HepG2 (cell line): ENCODE measurements around the gene OSGIN1. TPM values are rescaled to one million over a fixed set of nuclear protein-coding genes. Genes with fewer than 3 reads are reported as not detected.
A peak's percentile ranks its signal among the peaks of the same experiment; 100 is the strongest.

Experiments used
- DRAP1 ChIP-seq: IDR thresholded peaks from 2 replicates; pipeline ENCODE4 v1.6.1; 2016; ENCODE audit warnings: missing genetic modification reagents, missing compliant biosample characterization
- FOSL2 ChIP-seq: sonication (generic); formaldehyde crosslinking; IDR thresholded peaks from 2 replicates; pipeline ENCODE4 v1.4.0; 2020; ENCODE audit warnings: missing genetic modification reagents
- FOXC1 ChIP-seq: sonication (generic); formaldehyde crosslinking; IDR thresholded peaks from 2 replicates; pipeline ENCODE4 v1.8.0; 2022; ENCODE audit warnings: mild to moderate bottlenecking, missing genetic modification reagents, borderline replicate concordance
- KDM6A ChIP-seq: IDR thresholded peaks from 2 replicates; pipeline ENCODE4 v1.6.1; 2016; ENCODE audit warnings: low read depth
- MYC ChIP-seq: sonication (generic); formaldehyde crosslinking; IDR thresholded peaks from 2 replicates; pipeline ENCODE4 v1.9.0; 2021; ENCODE audit warnings: missing genetic modification reagents, borderline replicate concordance
- NAIF1 ChIP-seq: sonication (generic); formaldehyde crosslinking; IDR thresholded peaks from 2 replicates; pipeline ENCODE4 v1.5.0; 2020; ENCODE audit warnings: mild to moderate bottlenecking, missing genetic modification reagents, borderline replicate concordance
- RFXAP ChIP-seq: sonication (generic); formaldehyde crosslinking; IDR thresholded peaks from 2 replicates; pipeline ENCODE4 v1.4.0; 2020; ENCODE audit warnings: missing genetic modification reagents, borderline replicate concordance
- SNAPC5 ChIP-seq: sonication (generic); formaldehyde crosslinking; IDR thresholded peaks from 2 replicates; pipeline ENCODE4 v1.8.1; 2023; ENCODE audit warnings: mild to moderate bottlenecking, missing genetic modification reagents, borderline replicate concordance
- ZMAT3 ChIP-seq: sonication (generic); formaldehyde crosslinking; conservative IDR thresholded peaks from 2 replicates; pipeline ENCODE4 v1.7.0; 2021; ENCODE audit warnings: missing genetic modification reagents
- ZNF382 ChIP-seq: sonication (generic); formaldehyde crosslinking; IDR thresholded peaks from 2 replicates; pipeline ENCODE4 v1.5.0; 2020; ENCODE audit warnings: missing genetic modification reagents, mild to moderate bottlenecking, borderline replicate concordance
- ZNF563 ChIP-seq: sonication (generic); formaldehyde crosslinking; IDR thresholded peaks from 2 replicates; pipeline ENCODE4 v1.8.0; 2022; ENCODE audit warnings: mild to moderate bottlenecking, moderate library complexity, missing genetic modification reagents
- ZSCAN5A ChIP-seq: sonication (generic); formaldehyde crosslinking; IDR thresholded peaks from 2 replicates; pipeline ENCODE4 v1.8.0; 2022; ENCODE audit warnings: mild to moderate bottlenecking, missing genetic modification reagents, borderline replicate concordance
- polyA plus RNA-seq, 8 experiments: library from polyadenylated mRNA; depleted of rRNA in 3 of 8; stranded (reverse) in 7 of 8; unstranded in 1 of 8; fragments of >200 nt; fragmentation: Illumina TruSeq in 4 of 8; extraction: Trizol in 4 of 8; gene quantifications; 2 replicates each; pipeline versions ENCODE4 v1.2.1 to v1.2.3, GENCODE V29; 2011 to 2016; ENCODE audit warnings: low read depth in 4 of 8, missing spikeins in 1 of 8, mixed read lengths in 1 of 8; ENCODE audit not compliant: insufficient read depth in 1 of 8
- total RNA-seq, 5 experiments: library from RNA; depleted of rRNA; stranded (reverse); fragments of >200 nt; fragmentation: Illumina TruSeq; extraction: Trizol; gene quantifications; 2 replicates each; pipeline ENCODE4 v1.2.3, GENCODE V29; 2016; ENCODE audit warnings: low read depth in 1 of 5
- TF ChIP-seq, protein P1 (sequence below): sonication (generic); formaldehyde crosslinking; IDR thresholded peaks from 2 replicates; pipeline ENCODE4 v1.8.0; 2022; ENCODE audit warnings: mild to moderate bottlenecking, missing genetic modification reagents
- TF ChIP-seq, protein P2 (sequence below): sonication (generic); formaldehyde crosslinking; conservative IDR thresholded peaks from 2 replicates; pipeline ENCODE4 v1.4.0; 2020; ENCODE audit warnings: mild to moderate bottlenecking, missing genetic modification reagents, moderate library complexity
- TF ChIP-seq, protein P3 (sequence below): sonication (generic); formaldehyde crosslinking; IDR thresholded peaks from 2 replicates; pipeline ENCODE4 v1.4.0; 2020; ENCODE audit warnings: missing genetic modification reagents, borderline replicate concordance

OSGIN1 gene
- total and polyA plus RNA-seq, 2 of the 13 experiments (the other 11 are each of a cell fraction or from before 2014, with no cell fraction given) = 20.5 to 27.1 TPM

- TF ChIP-seq, protein P1, sequence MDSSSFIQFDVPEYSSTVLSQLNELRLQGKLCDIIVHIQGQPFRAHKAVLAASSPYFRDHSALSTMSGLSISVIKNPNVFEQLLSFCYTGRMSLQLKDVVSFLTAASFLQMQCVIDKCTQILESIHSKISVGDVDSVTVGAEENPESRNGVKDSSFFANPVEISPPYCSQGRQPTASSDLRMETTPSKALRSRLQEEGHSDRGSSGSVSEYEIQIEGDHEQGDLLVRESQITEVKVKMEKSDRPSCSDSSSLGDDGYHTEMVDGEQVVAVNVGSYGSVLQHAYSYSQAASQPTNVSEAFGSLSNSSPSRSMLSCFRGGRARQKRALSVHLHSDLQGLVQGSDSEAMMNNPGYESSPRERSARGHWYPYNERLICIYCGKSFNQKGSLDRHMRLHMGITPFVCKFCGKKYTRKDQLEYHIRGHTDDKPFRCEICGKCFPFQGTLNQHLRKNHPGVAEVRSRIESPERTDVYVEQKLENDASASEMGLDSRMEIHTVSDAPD = peak; percentile 99
- TF ChIP-seq MYC (peak; percentile 85), ZNF563 (CRISPR knock-in tag) (no peak), ZMAT3 (CRISPR knock-in tag) (peak; percentile 65), ZNF382 (CRISPR knock-in tag) (no peak), NAIF1 (peak; percentile 60; the same call in 1 of the 2 replicates), RFXAP (peak; percentile 76), FOSL2 (CRISPR knock-in tag) (peak; percentile 91), DRAP1 (CRISPR knock-in tag) (peak; percentile 58; the same call in 1 of the 2 replicates), ZSCAN5A (CRISPR knock-in tag) (peak; percentile 95; the same call in 1 of the 2 replicates), SNAPC5 (peak; percentile 83; the same call in 1 of the 2 replicates), FOXC1 (CRISPR knock-in tag) (peak; percentile 60; the same call in 1 of the 2 replicates), KDM6A (peak; percentile 95)
- TF ChIP-seq, protein P2, sequence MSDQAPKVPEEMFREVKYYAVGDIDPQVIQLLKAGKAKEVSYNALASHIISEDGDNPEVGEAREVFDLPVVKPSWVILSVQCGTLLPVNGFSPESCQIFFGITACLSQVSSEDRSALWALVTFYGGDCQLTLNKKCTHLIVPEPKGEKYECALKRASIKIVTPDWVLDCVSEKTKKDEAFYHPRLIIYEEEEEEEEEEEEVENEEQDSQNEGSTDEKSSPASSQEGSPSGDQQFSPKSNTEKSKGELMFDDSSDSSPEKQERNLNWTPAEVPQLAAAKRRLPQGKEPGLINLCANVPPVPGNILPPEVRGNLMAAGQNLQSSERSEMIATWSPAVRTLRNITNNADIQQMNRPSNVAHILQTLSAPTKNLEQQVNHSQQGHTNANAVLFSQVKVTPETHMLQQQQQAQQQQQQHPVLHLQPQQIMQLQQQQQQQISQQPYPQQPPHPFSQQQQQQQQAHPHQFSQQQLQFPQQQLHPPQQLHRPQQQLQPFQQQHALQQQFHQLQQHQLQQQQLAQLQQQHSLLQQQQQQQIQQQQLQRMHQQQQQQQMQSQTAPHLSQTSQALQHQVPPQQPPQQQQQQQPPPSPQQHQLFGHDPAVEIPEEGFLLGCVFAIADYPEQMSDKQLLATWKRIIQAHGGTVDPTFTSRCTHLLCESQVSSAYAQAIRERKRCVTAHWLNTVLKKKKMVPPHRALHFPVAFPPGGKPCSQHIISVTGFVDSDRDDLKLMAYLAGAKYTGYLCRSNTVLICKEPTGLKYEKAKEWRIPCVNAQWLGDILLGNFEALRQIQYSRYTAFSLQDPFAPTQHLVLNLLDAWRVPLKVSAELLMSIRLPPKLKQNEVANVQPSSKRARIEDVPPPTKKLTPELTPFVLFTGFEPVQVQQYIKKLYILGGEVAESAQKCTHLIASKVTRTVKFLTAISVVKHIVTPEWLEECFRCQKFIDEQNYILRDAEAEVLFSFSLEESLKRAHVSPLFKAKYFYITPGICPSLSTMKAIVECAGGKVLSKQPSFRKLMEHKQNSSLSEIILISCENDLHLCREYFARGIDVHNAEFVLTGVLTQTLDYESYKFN (CRISPR knock-in tag) = peak; percentile 98
- TF ChIP-seq, protein P3, sequence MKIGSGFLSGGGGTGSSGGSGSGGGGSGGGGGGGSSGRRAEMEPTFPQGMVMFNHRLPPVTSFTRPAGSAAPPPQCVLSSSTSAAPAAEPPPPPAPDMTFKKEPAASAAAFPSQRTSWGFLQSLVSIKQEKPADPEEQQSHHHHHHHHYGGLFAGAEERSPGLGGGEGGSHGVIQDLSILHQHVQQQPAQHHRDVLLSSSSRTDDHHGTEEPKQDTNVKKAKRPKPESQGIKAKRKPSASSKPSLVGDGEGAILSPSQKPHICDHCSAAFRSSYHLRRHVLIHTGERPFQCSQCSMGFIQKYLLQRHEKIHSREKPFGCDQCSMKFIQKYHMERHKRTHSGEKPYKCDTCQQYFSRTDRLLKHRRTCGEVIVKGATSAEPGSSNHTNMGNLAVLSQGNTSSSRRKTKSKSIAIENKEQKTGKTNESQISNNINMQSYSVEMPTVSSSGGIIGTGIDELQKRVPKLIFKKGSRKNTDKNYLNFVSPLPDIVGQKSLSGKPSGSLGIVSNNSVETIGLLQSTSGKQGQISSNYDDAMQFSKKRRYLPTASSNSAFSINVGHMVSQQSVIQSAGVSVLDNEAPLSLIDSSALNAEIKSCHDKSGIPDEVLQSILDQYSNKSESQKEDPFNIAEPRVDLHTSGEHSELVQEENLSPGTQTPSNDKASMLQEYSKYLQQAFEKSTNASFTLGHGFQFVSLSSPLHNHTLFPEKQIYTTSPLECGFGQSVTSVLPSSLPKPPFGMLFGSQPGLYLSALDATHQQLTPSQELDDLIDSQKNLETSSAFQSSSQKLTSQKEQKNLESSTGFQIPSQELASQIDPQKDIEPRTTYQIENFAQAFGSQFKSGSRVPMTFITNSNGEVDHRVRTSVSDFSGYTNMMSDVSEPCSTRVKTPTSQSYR = peak; percentile 94
These were observed 10.1 kb upstream of the OSGIN1 start (continued) for GRCh38 chr16:83942815-83943515.
